ENCODE data around the gene CSTPP1.

The CSTPP1 gene

DNA sequence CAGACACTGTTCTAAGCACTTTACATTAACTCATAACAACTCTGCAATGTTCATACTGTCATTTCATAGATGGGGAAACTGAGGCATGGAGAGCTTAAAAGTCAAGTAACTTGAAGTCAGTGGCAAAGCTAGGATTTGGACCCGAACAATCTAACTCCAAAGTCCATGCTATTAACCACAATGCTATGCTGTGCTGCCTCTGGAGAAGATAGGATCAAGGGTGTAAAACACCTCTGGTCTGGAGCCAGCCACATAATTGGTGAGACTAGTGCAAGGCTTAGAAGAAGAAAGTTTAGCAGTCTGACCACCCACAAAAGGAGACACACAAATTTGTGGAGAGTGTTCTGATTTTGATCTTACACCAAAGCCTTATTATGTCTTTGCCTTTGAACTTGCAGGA, 196.4 kb downstream of the CSTPP1 start:
- DNase-seq (ENCODE audit: low read depth in 2 of 2), result no peak

DNA sequence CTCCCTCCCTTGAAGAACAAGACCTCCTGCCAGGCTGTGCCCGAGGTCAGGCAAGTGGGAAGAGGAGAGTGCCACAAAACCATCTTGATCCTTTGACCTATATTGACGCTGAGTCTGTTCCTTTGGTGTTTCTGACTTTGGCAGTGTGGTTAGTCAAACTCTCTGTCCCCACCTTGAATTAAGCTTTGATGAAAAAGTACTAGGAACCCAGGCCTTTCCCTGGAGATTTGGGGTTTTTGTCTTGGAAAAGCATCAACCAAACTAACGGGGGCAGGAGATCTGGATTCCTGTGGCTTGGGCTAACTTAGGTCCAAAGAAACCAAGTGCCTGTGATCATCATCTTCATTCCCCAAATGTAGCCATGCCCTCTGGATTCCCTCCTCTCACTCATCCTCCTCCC, 199.8 kb downstream of the CSTPP1 start:
- DNase-seq (ENCODE audit: low read depth in 2 of 2), result no peak

DNA sequence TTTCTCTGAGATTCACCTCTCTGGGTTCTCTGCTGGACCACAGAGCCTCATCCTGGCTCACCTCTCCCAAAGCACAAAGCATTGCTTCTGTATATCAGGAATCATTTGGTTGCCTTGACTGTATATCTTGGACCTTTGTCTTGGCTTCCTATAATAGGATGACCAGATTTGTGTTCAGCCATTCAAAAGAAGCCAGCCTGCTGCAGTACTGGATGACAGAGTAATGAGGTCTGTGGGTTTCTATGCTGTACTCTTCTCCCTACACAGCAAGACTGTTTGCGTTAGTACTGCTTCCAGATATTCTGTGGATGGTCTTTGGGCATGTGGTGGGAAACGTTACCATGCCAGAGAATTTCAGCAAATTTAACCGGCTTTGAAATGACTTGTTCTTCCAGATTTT, 200.4 kb downstream of the CSTPP1 start:
- no peak for DNase-seq (ENCODE audit: low read depth in 2 of 2)

DNA sequence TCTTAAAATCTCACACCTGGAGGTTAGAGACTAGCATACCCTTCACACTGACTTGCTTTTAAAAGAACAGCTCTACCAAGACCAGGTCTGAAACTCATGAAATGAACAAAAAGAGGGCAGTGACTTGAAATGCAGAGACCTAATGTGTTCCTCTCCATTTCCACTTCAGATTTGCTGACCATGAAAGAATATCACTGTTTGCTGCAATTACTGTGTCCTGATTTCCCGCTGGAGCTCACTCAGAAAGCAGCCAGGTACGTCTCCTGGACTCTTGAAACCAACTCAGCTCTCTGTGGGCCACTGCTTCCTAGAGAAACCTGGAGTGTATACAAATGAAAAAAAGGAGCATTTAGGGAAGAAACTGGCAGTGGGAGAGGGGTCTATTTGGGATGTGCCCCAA, 200.9 kb downstream of the CSTPP1 start:
- DNase-seq (ENCODE audit: low read depth in 2 of 2), result no peak

DNA sequence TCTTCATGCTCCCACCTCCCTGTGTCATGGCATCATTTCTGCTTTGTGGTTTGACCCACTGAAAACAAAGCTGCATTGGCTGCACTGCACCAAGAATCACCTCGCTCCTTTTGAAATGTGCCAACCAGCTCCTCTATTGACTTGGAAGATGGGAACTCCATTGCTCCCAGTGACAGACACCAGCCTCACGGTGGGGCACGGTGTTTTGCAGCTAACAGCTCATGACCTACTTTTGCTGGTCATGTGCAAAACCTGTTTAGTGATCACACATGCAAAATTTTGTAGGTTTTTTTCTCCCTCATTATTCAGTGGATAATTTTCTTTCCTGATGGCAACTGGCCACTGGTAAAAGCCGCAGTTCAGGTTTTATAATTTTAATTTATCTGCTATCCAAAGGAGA, 203.3 kb downstream of the CSTPP1 start:
- DNase-seq (ENCODE audit: low read depth in 2 of 2), result no peak

DNA sequence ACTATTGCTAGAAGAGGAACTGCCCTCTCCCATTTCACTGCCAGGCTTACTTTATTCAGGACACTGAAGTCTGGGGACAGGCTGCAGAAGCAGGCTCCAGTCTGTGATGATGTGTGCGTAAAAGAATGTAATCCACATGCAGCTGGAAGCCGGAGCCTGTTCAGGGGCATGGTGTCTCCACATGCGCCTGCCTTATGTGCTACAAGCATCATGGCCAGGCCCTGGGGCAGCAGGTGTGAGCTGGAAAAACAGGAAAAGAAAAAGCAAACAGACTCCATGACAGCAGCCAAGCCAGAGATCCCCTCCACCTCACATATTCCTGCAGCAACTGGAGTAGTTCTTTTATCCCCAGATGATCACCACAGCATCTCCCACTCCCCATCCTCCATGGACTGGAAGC, 206.8 kb downstream of the CSTPP1 start:
- no peak for DNase-seq (ENCODE audit: low read depth in 2 of 2)

DNA sequence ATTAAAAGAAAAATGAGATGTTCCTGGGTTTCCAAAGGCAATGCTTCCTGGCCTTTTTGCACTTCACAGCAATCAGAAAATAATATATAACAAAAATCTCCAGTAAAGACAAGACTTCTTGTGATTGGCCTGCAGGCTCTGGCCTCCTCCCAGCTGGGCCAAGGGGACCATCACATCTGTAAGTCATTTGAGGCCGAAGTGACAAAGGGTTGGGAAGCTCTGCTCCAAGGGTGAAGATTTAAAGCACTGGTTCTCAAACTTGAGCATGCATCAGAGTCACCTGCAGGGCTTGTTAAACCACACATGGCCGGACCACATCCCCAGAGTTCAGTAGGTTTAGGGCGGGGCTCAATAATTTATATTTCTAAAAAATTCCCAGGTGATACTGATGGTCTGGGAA, 208.0 kb downstream of the CSTPP1 start:
- DNase-seq (ENCODE audit: low read depth in 2 of 2), result no peak

DNA sequence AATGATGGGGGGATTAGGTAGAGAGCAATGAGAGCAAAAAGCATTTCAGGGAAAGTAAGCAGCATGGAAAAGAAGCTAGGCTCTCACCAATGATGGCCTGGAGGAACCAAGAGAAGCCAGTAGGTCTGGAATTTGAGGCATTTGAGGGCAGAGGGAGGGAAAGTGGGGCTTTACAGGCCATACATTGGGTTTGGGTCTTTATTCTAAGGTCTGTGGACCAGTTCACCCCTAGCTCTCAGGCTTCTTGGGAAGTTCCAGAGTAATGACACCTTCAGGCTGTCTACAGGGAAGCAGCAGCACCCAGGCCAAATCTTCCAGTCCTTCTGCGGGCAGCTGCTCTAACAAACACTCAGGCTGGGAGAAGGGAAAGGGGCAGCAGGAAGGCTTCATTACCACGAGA, 210.7 kb downstream of the CSTPP1 start:
- DNase-seq (ENCODE audit: low read depth in 2 of 2), result no peak

DNA sequence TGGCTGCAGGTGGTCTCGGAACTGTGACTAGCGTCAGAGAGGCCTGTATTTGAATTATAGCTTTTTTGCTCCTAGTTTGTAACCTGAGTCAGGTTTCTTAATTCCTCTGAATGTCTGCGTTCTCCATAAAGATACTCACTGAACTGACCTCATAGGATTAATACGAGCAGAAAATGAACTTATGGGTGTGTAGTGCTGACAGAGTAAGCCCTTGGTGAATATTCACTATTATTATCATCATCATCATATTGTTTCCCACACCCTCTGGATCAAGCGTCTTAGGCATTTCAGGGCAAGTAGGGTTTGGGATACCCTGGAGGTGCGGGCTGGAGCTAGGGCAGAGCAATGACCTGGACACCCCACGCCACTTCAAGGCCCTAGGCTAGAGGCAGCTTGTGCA, 211.1 kb downstream of the CSTPP1 start:
- no peak for DNase-seq (ENCODE audit: low read depth in 2 of 2)

DNA sequence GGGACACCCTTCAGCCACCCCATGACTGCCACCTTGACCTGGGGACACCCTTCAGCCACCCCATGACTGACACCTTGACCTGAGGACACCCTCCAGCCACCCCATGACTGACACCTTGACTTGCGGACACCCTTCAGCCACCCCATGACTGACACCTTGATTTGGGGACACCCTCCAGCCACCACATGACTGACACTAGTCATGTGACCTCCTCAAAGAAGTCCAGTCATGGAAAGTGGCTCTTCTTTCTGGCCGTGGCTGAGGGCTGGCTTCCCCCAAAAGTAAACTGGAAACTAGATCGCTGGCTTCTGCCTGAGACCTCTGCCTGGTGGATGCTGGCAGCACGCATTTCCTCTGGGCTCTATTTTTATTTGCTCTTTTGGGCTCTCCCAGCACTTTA, 211.7 kb downstream of the CSTPP1 start:
- DNase-seq (ENCODE audit: low read depth in 2 of 2), result no peak

DNA sequence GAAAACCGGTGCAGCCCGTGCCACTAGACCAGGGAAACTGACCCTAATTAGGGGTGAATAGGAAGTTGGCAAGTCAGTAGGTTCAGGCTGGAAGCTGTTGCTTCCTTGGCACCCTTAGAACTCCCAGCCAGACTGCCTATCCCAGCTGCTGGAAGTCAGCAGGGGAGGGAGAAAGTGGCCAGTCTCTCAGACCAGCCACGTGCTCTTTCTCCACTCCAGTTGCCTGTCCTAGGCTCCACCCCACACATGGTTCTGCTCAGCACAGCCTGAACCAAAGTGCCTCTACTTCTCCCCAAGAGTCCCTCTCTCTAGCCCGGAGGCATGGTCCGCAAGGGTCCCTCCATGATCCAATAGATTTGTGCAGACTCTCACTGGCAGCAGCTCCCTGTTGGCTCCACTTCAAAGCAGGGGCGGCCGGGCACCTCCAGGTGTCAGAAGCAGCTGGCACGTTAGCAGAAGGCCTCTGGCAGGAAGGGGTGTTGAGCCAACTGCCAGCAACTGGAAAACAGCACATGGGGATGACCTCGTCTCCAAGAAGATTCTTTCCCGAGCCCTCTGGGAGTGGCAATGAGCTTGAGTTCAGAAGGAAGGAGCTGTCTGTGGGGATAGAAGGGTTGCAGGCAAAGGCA, 212.5 kb downstream of the CSTPP1 start:
- no peak for DNase-seq (ENCODE audit: low read depth in 2 of 2)

DNA sequence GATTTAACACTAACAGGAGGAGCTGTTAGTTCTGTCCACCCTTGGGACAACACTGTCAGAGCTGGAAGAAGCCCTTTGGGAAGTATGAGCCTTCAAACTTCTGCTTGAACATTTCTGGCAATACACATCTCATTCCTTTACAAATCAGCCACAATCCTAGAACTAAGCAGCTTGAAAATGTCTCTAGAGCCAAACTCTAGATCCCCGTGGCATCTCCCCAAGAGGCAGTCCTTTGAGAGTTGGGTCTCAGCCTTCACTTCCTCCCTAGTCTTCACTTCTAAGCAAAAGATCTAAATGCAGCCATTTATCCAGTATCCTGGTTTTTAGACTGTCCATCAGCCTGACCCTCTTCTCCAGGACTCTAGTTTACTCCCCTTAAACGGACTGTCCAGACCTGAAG, 213.2 kb downstream of the CSTPP1 start:
- DNase-seq (ENCODE audit: low read depth in 2 of 2), result no peak

DNA sequence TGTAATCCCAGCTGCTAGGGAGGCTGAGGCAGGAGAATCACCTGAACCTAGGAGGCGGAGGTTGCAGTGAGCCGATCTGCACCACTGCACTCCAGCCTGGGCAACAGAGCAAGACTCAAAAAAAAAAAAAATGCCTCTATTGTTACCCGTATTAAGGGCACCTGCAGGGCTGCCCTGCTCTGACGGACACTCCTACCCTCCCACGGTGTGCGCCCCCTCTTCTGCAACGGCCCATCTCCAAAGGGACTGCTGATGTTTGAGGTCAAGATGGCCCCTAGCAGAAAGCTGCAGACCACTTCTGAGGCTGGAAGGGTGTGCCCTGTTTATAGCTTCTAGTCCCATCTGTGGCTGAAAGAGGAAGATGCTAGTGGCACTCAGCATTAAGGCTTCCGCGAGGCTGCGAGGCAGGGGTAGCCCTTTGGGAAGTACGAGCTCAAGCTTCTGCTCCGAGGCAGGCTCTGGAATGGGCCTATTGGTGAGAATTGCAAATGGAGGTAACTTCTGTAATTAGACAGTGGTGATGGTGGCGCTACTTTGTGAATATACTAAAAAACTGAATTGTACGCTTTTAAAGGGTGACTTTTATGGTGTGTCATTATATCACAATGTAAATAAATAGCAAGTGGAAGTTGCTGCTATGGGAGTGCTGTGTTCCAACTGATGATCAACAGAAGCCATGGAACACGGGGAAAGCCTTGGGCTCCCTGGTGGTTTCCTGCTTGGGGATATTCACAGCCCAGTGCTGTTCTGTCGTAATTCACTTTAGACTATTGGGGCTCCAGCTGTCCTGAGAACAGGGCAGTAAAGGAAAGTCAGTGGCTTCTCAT, 215.8 kb downstream of the CSTPP1 start:
- DNase-seq (ENCODE audit: low read depth in 2 of 2), result no peak

DNA sequence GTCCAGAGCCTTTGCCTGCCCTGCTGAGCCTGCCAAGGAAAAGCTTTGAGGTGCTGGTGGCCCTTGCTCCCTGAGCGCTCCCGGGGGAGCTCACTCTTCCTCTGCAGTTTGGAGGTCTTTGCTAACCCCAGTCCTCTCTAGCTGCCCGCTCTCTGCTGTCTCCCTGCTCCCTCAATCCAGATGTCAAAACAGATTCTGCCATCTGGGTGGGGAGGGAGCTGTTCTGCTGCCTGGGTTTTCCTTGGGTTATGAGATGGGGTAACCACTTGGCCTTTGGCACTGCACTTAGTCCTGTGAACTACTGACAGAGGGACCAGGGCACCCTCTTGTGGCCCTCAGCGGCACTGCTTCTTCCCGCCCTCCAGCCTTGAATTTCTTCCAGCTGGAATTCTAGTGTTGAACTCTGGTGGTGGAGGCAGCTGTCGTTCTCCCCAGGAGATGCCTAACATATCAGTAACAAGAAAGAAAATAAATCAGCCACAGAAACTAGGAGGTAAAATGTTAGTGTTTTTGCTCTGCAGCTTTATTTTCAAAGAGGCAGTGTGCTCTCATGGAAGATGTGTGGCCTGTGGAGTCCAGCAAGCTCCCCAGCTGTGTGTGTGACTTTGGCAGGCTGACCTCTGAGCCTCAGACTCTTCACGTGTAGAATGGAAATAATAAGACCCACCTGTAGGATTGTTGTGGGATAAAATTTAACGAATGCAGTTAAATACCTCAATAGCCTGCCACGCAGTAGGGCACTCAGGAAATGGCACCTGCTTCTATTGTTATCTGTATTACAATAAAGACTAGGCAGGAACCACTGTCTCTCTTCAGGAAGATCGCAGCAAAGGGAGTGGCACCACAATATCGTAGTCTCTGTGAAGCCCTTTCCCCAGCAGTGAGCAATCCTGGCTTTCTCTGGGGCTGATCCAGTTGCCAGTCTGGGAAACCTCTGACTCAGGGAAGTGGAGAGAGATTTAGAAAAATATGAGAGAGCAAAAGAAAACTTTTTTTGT, 216.7 kb downstream of the CSTPP1 start:
- DNase-seq (ENCODE audit: low read depth in 2 of 2), result peak in 1 of 2 donors; percentile 11

DNA sequence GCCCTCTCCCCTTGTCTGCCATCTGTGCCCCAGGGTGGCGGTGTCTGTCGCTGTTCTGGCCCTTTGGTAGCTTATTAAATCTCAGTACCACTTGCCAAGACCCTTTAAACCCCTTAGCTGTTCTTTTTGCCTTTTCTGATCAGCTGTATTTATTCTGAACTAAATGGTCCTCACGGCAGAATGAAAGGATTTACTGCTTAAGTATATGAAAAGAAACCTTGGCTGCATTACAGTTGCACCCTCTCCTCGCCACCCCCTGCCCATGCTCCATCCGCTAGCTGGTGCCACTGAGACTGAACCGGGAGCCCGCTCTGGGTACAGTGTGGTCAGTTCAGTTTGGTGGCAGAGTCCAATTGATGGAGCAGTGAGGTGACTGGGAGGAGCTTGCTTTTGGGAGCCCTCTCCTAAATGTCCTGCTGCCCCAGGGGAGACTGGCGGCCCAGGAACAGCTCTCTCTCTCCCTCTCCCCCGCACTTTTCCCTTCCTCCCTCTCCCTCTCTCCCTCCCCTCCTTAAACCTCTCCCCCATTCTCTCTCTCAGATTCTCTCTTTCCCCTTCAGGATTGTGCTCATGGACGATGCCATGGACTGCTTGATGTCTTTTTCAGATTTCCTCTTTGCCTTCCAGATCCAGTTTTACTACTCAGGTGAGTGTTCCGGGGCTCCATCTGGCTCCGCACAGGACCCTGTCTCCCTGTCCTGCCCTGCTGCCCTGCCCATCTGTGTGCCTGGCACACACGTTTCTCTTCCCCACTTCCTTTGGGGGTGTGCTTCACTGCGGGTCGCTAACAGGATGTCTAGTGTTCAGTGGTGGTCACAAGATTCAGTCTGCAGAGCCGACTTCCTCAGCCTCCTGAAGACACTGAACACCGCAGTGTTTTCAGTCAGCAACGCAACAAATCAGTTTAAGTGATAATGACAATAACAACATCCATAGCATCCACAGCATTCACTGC, 218.3 kb downstream of the CSTPP1 start:
- DNase-seq (ENCODE audit: low read depth in 2 of 2), result no peak

DNA sequence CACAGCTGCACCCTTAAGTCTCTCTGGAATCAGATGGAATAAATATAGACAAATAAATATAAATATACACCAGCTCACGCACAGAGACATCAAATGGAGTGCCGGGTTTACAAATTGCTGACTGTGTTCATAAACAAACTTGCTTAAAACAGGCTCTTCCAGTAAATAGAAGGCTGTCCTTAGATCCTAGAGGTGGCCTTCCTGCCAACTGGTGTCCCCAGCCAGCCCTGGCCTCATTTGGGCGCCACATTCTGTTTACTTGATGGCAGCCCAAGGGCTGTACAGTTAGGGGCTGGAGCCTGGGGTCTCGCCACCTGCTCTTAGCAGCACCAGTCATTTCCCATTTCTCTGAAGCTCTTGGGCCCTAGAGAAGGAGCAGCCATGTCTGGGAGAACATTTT, 219.3 kb downstream of the CSTPP1 start:
- no peak for DNase-seq (ENCODE audit: low read depth in 2 of 2)

DNA sequence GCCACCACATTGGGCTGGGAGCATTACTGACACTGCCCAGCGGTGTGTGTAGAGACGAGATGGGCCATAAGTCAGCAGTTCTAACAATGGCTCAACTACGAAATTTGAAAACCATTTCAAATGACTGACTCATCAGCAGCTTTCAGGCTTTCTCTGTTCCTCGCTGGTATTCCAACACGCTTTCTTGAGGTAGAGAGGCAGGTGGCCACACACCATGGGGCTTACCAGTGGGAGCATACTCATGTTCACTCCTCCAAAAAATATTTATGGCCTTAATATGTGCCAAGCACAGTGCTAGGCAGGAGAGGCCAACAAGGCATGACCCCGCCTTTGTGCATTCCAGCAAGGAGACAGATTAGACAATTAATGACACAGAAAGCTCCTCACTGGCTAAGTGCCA, 219.8 kb downstream of the CSTPP1 start:
- no peak for DNase-seq (ENCODE audit: low read depth in 2 of 2)

DNA sequence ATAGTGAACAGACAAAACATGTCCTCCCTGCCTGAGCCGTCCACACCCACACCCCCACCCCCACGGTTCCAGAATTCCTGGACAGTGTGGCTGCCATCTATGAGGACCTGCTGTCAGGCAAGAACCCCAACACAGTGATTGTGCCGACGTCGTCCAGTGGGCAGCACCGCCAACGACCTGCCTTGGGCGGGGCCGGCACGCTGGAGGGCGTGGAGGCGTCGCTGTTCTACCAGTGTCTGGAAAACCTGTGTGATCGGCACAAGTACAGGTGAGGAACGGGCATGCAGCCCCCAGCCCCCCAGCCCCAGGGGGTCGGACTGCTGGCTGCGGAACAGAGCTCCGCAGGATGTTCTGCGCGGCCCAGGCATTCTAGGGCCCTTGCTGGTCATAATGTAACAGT, 220.4 kb downstream of the CSTPP1 start:
- DNase-seq (ENCODE audit: low read depth in 2 of 2), result no peak

DNA sequence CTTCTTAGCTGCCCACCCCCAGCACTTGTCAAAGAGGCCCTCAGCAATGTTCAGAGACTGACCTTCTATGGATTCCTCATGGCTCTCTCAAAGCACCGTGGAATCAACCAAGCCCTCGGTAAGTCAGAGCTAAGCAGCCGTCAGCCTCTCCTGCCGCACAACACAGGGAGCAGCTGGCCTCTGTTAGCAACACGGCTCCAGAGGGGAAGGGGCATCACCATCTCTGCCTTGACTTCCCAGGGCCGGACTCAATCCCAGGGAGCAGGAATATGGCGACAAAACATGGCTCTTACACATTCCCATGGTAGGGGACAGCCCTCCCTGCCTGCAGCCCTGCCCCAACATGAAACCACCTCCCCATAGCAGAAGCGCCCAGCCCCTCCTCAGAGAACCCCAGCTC, 221.2 kb downstream of the CSTPP1 start:
- no peak for DNase-seq (ENCODE audit: low read depth in 2 of 2)

DNA sequence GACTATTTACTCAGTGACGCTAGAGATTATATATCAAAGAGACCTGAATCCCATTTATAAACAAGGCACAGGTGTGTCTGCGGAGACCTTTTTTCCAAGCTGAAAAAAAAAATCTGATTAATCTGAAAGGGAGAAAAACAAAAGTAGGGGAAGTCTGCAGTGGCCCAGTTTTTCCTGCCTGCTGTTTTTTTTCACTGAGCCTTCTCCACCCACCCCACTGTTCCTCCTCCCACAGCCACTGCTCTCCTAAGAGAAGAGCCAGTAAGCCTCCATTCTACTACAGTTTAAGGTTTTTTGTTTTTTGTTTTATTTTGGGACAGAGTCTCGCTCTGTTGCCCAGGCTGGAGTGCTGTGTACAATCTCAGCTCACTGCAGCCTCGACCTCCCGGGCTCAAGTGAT, 221.7 kb downstream of the CSTPP1 start:
- DNase-seq (ENCODE audit: low read depth in 2 of 2), result no peak

DNA sequence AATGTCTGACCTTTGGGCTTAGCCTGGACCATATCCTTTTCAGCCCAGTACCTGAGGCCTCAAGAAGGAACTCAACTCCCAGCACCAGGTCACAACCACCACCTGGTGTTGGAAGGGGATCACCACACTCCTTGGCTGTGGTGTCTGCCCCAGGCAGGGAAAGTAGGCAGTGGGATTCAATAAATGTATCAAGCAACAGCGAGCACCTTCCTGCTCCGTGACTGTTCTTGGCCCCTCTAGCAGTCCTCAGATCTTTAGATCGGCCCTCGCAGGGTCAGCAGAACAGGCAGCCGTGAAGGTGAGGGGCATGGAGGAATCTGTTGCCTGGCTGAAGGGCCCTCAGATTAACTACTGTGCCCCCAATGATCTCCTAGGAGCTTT, 224.2 kb downstream of the CSTPP1 start:
- DNase-seq (ENCODE audit: low read depth in 2 of 2), result no peak
